ENCODE data around the gene FCGBP. TPM values are rescaled to one million over a fixed set of nuclear protein-coding genes. Genes with fewer than 3 reads are reported as not detected.
A peak's percentile ranks its signal among the peaks of the same experiment; 100 is the strongest.
"Not testable (repeated sequence)": the region's sequence is repeated elsewhere in the genome, so short reads cannot be mapped to it uniquely, and the experiment has no call there.

FCGBP gene
- total RNA-seq, 1 donor from 2014 or later = 10.0 TPM

GRCh38 chr19:39908803-39909202, 25.6 kb downstream of the FCGBP start:
- DNase-seq (ENCODE audit: extremely low spot score, unreplicated experiment) = peak; percentile 31
- no peaks in the 10 kb centered on the region for H3K4me1 Mint-ChIP-seq (ENCODE audit: unreplicated experiment)
- H3K4me3 Mint-ChIP-seq = no peak overlapping the region
- no peaks in the 10 kb centered on the region for H3K36me3 Mint-ChIP-seq
- no peaks in the 10 kb centered on the region for H3K9me3 Mint-ChIP-seq
- H3K27me3 Mint-ChIP-seq = no peaks in the 10 kb centered on the region
- TF ChIP-seq, protein P1, sequence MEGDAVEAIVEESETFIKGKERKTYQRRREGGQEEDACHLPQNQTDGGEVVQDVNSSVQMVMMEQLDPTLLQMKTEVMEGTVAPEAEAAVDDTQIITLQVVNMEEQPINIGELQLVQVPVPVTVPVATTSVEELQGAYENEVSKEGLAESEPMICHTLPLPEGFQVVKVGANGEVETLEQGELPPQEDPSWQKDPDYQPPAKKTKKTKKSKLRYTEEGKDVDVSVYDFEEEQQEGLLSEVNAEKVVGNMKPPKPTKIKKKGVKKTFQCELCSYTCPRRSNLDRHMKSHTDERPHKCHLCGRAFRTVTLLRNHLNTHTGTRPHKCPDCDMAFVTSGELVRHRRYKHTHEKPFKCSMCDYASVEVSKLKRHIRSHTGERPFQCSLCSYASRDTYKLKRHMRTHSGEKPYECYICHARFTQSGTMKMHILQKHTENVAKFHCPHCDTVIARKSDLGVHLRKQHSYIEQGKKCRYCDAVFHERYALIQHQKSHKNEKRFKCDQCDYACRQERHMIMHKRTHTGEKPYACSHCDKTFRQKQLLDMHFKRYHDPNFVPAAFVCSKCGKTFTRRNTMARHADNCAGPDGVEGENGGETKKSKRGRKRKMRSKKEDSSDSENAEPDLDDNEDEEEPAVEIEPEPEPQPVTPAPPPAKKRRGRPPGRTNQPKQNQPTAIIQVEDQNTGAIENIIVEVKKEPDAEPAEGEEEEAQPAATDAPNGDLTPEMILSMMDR (conservative IDR thresholded peaks at IDR 0.05) = no peak
- H3K27ac Mint-ChIP-seq = no peak overlapping the region

- Mint-ChIP-seq H3K27me3 (no peaks in the 10 kb centered on the region), H3K36me3 (no peaks in the 10 kb centered on the region), H3K4me1 (ENCODE audit: unreplicated experiment) (no peaks in the 10 kb centered on the region), H3K27ac (no peak overlapping the region), H3K9me3 (no peaks in the 10 kb centered on the region), H3K4me3 (no peak overlapping the region)
- no peak for DNase-seq (ENCODE audit: extremely low spot score, unreplicated experiment)
- TF ChIP-seq, protein P1 (conservative IDR thresholded peaks at IDR 0.05) = no peak
Measured at GRCh38 chr19:39906820-39907611, 27.4 kb downstream of the FCGBP start.

- Mint-ChIP-seq H3K36me3 (no peaks in the 10 kb centered on the region), H3K4me3 (no peak overlapping the region), H3K27me3 (no peaks in the 10 kb centered on the region), H3K4me1 (ENCODE audit: unreplicated experiment) (no peaks in the 10 kb centered on the region), H3K27ac (no peak overlapping the region), H3K9me3 (no peaks in the 10 kb centered on the region)
- TF ChIP-seq, protein P1 (conservative IDR thresholded peaks at IDR 0.05) = no peak
- DNase-seq (ENCODE audit: extremely low spot score, unreplicated experiment) = no peak
Measured at GRCh38 chr19:39906283-39906682, 28.2 kb downstream of the FCGBP start.

DNA sequence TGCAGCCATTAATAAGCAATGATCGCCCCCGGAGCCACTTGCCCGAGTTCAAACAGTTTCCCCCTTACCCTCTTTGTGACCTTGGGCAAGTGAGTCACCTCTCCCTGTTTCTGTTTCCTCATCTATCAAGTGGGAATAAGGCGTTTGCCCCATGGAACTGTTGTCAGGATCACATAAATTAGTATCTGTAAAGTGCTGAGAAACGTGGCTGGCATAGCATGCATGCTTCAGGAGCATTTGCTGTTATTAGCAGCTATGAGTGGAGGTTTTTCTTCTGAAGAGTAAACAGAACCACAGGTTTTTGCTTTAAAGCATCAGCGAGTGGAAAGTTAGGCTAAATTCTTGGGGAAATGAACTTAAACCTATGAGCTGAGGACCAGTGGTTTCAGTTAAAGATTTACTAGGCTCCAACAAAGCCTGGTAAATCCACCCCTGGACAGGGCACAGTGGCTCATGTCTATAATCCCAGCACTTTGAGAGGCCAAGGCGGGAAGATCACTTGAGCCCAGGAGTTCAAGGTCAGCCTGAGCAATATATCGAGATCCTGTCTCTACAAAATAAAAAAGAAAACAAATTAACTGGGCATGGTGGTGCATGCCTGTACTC, 30.8 kb downstream of the FCGBP start:
- not testable (repeated sequence) for H3K4me1 Mint-ChIP-seq (ENCODE audit: unreplicated experiment); H3K4me3 Mint-ChIP-seq; H3K27ac Mint-ChIP-seq; H3K27me3 Mint-ChIP-seq; H3K36me3 Mint-ChIP-seq; DNase-seq (ENCODE audit: extremely low spot score, unreplicated experiment); H3K9me3 Mint-ChIP-seq

DNA sequence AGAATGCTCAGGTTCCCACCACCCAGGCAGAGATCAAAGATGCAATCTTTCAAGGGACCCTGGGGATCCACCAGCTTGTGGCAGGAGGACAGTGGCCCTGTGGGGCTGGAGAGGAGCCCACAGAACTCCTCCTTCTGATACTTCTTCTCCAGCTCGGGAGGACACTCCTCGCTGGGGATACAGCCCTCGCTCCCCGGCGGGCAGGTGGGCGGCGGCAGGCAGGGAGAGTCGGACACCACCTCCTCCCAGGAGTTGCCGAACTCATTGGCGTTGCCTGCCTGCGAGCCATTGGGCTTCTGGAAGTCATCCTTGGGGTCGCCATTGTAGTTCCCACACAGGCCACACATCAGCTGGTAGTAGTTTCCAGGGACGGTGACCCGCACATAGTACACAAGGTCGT, 32.1 kb downstream of the FCGBP start:
- H3K4me1 Mint-ChIP-seq (ENCODE audit: unreplicated experiment); DNase-seq (ENCODE audit: extremely low spot score, unreplicated experiment); H3K27me3 Mint-ChIP-seq; H3K36me3 Mint-ChIP-seq; H3K9me3 Mint-ChIP-seq; H3K4me3 Mint-ChIP-seq; H3K27ac Mint-ChIP-seq: not testable (repeated sequence)

DNA sequence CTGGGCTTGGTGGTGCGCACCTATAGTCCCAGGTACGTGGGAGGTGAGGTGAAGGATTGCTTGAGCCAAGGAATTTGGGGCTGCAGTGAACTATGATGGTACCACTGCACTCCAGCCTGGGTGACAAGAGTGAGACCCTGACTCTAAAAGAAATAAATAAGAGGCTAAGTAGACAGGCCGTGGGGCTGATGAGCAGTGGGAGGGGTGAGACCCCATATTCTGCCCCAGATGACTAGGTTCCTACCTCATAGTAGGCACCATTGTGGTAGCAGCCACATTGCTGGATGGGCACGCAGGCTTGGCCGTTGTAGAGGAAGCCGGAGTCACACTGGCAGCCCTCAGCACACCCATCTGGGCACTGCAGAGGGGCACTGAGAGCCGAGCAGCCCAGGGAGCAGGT, 32.8 kb downstream of the FCGBP start:
- not testable (repeated sequence) for DNase-seq (ENCODE audit: extremely low spot score, unreplicated experiment); H3K36me3 Mint-ChIP-seq; H3K4me1 Mint-ChIP-seq (ENCODE audit: unreplicated experiment); H3K27ac Mint-ChIP-seq; H3K9me3 Mint-ChIP-seq; H3K27me3 Mint-ChIP-seq; H3K4me3 Mint-ChIP-seq

DNA sequence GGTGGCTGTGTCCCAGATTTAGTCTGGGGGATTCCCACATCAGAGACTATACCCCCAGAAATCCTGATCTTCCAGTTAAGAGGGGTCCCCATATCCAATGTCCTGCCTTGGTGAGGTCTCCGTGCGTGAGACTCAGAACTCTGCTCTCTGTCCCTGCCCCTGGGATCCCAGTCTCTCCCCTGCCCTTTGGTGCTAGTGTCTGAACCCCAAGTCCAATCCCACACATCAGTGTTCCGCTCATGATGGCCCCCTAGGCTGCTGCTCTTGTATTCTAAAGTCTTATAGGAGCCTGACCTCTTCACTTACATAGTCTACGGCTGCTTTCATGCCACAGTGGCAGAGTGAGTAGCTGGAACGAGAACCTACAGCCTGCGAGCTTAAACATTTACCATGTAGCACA, 35.6 kb downstream of the FCGBP start:
- not testable (repeated sequence) for DNase-seq (ENCODE audit: extremely low spot score, unreplicated experiment); H3K4me1 Mint-ChIP-seq (ENCODE audit: unreplicated experiment); H3K36me3 Mint-ChIP-seq; H3K27me3 Mint-ChIP-seq; H3K27ac Mint-ChIP-seq; H3K9me3 Mint-ChIP-seq; H3K4me3 Mint-ChIP-seq

All from type B pancreatic cell (in vitro differentiated cells).